ENCODE measurements around the gene LZTS3. TPM values are rescaled to one million over a fixed set of nuclear protein-coding genes. Genes with fewer than 3 reads are reported as not detected.

The LZTS3 gene
- total RNA-seq, 2 donors from 2014 or later: 0.56 to 0.62 TPM

Other genes starting within 250 kb of the LZTS3 start
- gene GNRH2, start 129.9 kb downstream of the LZTS3 start, total RNA-seq: 1 to 10 TPM; 2.1 to 3.2 TPM
- 10 to 100 TPM; 31.2 to 56.6 TPM for gene MRPS26, start 127.5 kb downstream of the LZTS3 start, total RNA-seq
- not detected for gene OXT, start 101.9 kb downstream of the LZTS3 start, total RNA-seq
- gene AVP, start 88.8 kb downstream of the LZTS3 start, total RNA-seq: not detected
- gene FASTKD5, start 13.7 kb downstream of the LZTS3 start, total RNA-seq: 10 to 100 TPM; 27.1 to 27.8 TPM
- 1 to 10 TPM; 7.6 to 9.3 TPM for gene UBOX5, start 13.7 kb downstream of the LZTS3 start, total RNA-seq
- gene DDRGK1, start 31.1 kb upstream of the LZTS3 start, total RNA-seq: 10 to 100 TPM; 78.5 to 87.1 TPM
- 10 to 100 TPM; 94.3 to 94.7 TPM for gene ITPA, start 35.9 kb upstream of the LZTS3 start, total RNA-seq
- 1 to 10 TPM in 1 of 2 donors, under 1 TPM in 1; 0.36 to 1.9 TPM for gene SLC4A11, start 65.6 kb upstream of the LZTS3 start, total RNA-seq
- 1 to 10 TPM; 2.4 to 3.9 TPM for gene DNAAF9, start 234.1 kb upstream of the LZTS3 start, total RNA-seq